SK-N-MC (cell line): ENCODE measurements around the gene TYK2.
A peak's percentile ranks its signal among the peaks of the same experiment; 100 is the strongest.

Source experiments
- DNase-seq: peaks from one replicate; pipeline ENCODE4 v3.0.0-alpha.2; 2011; ENCODE audit warnings: low read depth, low spot score
- H3K27ac ChIP-seq: fragments of 200-600 bp; sonication (generic); 2 replicates; pipeline ENCODE4 v1.5.1; 2016; ENCODE audit warnings: mixed run types
- H3K36me3 ChIP-seq: fragments of 200-600 bp; sonication (generic); 2 replicates; pipeline ENCODE4 v1.6.1; 2017; ENCODE audit warnings: antibody characterized with exemption, low read length, mixed read lengths; ENCODE audit not compliant: insufficient read depth
- H3K4me3 ChIP-seq: fragments of 200-600 bp; sonication (generic); 2 replicates; pipeline ENCODE4 v1.5.1; 2016
- H3K9ac ChIP-seq: fragments of 200-600 bp; sonication (generic); 2 replicates; pipeline ENCODE4 v1.8.0; 2017; ENCODE audit warnings: mixed run types, mixed read lengths; ENCODE audit not compliant: insufficient read length
- H3K9me3 ChIP-seq: fragments of 200-600 bp; sonication (generic); 2 replicates; pipeline ENCODE4 v1.6.1; 2017; ENCODE audit warnings: low read depth, mild to moderate bottlenecking, antibody characterized with exemption, low read length, moderate library complexity, mixed read lengths
- EZH2 ChIP-seq: fragments of 200-600 bp; sonication (generic); IDR thresholded peaks from one replicate; pipeline ENCODE4 v1.6.1; 2017; ENCODE audit warnings: antibody characterized with exemption
- FOXP2 ChIP-seq: optimal IDR thresholded peaks from 2 replicates; pipeline ENCODE3; 2011; ENCODE audit warnings: mild to moderate bottlenecking, moderate library complexity; ENCODE audit not compliant: insufficient read depth; ENCODE audit errors: extremely low read length, control extremely low read depth
- POLR2AphosphoS5 ChIP-seq: IDR thresholded peaks from 2 replicates; pipeline ENCODE4 v1.6.1; 2012; ENCODE audit warnings: mild to moderate bottlenecking, low read depth, low read length, borderline replicate concordance

TYK2 gene

GRCh38 chr19:10335352-10335985 is 44.9 kb downstream of the TYK2 start:
- Histone ChIP-seq H3K36me3 (peaks cover 2% of the 10 kb centered on the region; the same call in 1 of the 2 replicates), H3K27ac (no peak overlapping the region), H3K9ac (no peak overlapping the region), H3K9me3 (no peaks in the 10 kb centered on the region), H3K4me3 (peak overlapping the region; percentile 88)
- TF ChIP-seq POLR2AphosphoS5, result no peak
- DNase-seq, result no peak

GRCh38 chr19:10334588-10335351 is 45.6 kb downstream of the TYK2 start:
- no peak for TF ChIP-seq EZH2
- peak; percentile 30; the same call in 1 of the 2 replicates for TF ChIP-seq POLR2AphosphoS5
- Histone ChIP-seq H3K4me3 (peak overlapping the region; percentile 88), H3K9me3 (no peaks in the 10 kb centered on the region), H3K27ac (no peak overlapping the region), H3K9ac (peak overlapping the region; percentile 6), H3K36me3 (peaks cover 9% of the 10 kb centered on the region; the same call in 1 of the 2 replicates)
- DNase-seq, result no peak

GRCh38 chr19:10333758-10334587 is 46.4 kb downstream of the TYK2 start:
- no peak for TF ChIP-seq POLR2AphosphoS5
- no peak for TF ChIP-seq EZH2
- TF ChIP-seq FOXP2, result no peak
- H3K36me3 ChIP-seq, result peaks cover 17% of the 10 kb centered on the region; the same call in 1 of the 2 replicates
- H3K9ac ChIP-seq, result peak overlapping the region; percentile 6
- H3K27ac ChIP-seq, result no peak overlapping the region
- peak overlapping the region; percentile 88 for H3K4me3 ChIP-seq
- H3K9me3 ChIP-seq, result no peaks in the 10 kb centered on the region
- no peak for DNase-seq

- DNase-seq, result peak; percentile 72
- peak within 1 kb of the TSS; percentile 88 for H3K4me3 ChIP-seq
- peaks cover 25% of the 10 kb centered on the region; the same call in 1 of the 2 replicates for H3K36me3 ChIP-seq
- TF ChIP-seq POLR2AphosphoS5 (peak; percentile 97), EZH2 (no peak), FOXP2 (no peak)
- peak within 1 kb of the TSS; percentile 93 for H3K27ac ChIP-seq
- no peaks in the 10 kb centered on the region for H3K9me3 ChIP-seq
- peak within 1 kb of the TSS; percentile 95 for H3K9ac ChIP-seq
Measured at GRCh38 chr19:10332965-10333757, 47.2 kb downstream of the TYK2 start, which contains the start of gene RAVER1. TSS of gene RAVER1 (minus strand) at chr19:10333529. CDS start at chr19:10333507, 22 bp downstream.

GRCh38 chr19:10332158-10332964 is 48.0 kb downstream of the TYK2 start:
- Histone ChIP-seq H3K27ac (0 out of 2 replicates have a peak overlapping the region, but pooled peaks have one; percentile 93), H3K9ac (peak overlapping the region; percentile 95), H3K9me3 (no peaks in the 10 kb centered on the region), H3K36me3 (peaks cover 33% of the 10 kb centered on the region; the same call in 1 of the 2 replicates), H3K4me3 (peak overlapping the region; percentile 88)
- DNase-seq, result no peak
- TF ChIP-seq EZH2, result no peak
- TF ChIP-seq FOXP2, result no peak
- no peak for TF ChIP-seq POLR2AphosphoS5

- no peak for TF ChIP-seq EZH2
- no peak for TF ChIP-seq POLR2AphosphoS5
- no peak for TF ChIP-seq FOXP2
- Histone ChIP-seq H3K27ac (no peak overlapping the region), H3K9ac (no peak overlapping the region), H3K9me3 (no peaks in the 10 kb centered on the region), H3K4me3 (no peak overlapping the region), H3K36me3 (peaks cover 51% of the 10 kb centered on the region)
- DNase-seq, result no peak
Measured at GRCh38 chr19:10329555-10329954, 50.8 kb downstream of the TYK2 start.
